Activated CD8-positive, alpha-beta memory T cell treated with anti-CD3 and anti-CD28 coated beads, Interleukin-2, amount 50 U/mL, for 1 hour (primary cell): ENCODE data around the gene DDC.

Experiments used
- DNase-seq: peaks from one replicate; pipeline ENCODE4 v3.0.0-alpha.2; 2020; ENCODE audit errors: extremely low read depth

DDC gene

DNA sequence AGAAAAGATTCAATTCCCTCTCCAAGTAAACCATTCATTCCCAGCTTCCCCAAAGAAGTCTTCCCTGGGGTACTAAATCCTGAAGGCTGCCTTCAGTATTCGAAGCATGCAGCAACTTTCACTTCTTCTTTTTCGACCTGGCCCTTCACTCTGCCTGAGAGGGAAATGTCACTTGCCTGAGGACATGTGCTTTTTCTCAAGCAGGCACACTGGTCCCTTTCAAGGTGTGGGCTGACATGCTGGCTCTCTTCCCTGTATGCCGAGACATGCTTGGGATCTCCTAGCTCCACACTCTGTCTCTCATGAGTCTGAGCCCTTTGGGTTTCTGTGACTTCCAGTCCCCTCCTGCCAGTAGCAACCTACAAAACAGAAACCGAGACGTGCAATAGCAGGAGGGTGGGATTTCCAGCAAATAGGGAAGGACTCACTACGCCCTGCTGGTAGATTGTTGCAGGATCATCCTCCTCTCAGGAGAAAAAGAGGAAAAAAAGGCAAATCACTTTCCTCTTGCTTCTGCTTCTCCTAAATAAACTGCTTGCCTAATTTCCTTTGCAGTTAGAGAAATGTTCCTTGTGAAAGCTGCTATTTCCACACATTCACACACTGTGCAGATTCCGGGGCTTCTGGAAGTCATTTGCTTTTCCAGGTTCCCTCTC is 148.6 kb downstream of the DDC start:
- DNase-seq, result no peak

DNA sequence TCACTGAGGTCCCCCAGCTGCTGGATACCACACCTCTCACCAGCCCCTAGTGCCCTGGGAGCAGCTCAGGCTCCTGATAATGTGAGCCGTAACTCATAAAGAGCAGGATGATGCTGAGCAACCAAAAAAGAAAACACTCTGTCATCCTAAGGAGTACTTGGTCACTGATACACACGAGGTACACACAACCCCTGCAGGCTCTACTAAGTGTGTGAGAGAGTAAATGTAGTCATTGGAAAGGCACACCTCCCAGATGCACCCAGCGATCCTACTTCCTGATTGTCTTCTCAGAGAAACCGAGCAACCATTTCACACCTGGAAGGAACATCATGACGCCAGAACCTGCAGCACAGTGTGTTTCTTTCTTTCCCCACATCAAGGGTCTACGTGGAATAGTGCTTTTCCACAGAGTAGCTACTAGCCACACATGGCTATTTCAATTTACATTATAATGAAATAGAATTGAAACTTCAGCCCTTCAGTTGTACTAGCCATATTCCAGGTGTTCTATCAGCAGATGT is 149.3 kb downstream of the DDC start:
- DNase-seq, result no peak

DNA sequence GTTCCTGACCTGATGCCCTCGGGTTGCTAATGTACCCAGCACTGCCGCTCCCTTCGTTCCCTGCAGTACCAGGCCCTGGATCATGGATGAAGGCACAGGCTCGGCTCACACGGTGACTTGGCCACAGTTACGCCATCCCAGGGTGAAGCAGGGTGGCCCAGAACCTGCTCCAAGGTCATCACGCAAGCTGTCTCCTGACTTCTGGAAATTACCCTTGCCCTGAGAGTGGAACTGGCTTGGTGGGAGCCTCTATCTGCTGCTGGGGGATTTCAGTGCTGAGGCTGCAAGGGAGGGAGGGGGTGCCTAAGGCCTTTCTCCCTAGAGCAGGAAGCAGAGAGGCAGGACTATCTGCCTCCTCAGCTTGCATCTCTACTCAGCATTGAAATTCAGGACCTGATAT is 151.6 kb downstream of the DDC start:
- DNase-seq, result no peak

DNA sequence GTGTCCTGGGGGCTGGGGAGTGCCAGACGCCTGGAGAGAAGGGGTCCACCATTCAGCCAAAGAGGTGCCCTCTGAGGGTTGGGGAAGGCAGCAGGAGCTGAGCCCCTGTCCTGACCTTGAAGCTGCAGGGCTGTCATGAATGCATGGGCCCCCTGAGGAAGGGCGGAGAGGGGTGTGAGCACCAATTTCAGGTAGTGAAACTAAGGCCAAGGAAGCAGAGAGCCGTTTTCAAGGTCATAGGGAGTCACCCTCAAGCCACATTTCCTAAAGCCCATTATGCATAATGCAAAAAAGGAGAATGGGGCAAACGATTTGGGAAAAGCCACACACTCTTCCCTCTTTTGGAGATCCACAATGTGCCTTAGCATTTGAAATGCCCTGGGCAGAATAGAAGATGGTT is 152.2 kb downstream of the DDC start:
- no peak for DNase-seq

DNA sequence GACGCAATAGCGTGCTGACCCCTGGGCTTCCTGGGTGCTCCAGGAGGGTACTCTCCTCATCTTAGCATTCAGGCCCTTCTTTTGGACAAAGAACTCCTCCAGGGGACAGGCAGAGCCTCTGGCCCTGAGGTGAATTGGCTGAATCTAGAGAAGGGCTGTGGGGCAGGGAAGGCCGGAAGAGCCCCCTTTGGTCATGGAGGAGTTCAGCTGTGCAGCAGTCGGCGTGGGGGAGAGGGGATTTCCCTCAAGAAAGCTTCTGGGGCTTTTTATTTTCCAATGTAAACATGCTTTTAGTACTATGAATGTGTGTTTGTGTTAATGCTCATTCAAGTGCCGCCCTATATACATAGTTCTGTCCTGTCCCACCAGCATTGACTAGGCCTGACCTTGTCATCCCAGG is 153.9 kb downstream of the DDC start:
- no peak for DNase-seq

DNA sequence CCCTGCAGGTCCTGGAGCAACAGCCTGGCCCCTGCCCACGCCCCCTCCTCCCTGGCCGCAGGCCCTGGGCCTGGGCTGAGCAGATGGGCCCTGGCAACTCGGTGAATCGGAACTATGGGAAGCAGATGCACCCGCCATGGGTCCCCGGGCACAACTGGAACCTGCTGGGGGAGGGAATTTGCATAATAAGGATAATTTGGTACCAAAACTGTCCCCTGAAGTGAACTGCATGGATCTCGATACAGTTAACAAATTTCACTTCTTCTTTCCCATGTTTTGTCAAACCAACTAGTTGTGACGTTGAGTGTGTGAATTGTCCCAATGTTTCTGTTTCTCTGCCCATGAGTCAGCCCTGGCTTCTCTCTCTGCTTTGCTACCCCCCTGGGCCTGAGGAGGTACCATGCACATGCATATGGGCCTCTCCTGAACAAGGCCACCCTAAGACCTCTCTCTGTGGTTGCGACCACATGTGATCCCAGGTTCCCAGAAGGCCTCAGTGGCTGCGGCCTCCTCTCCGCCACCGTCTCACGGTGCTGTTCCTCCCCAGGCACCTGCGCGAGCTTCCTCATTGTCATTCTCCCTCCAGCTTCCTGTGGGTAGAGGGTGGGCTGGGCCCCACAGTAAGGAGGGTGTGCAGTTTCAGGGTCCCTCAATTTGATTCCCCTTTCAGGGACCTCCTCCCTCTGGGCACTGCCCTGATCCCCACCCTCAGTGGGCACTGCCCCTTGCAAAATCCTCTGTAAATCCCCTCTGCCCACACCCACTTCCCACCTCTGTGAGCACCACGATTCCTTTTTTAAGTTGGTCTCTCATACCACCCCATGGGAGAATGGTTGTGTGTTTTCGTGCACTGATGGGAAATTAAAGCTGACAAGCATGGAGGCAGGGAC is 155.1 kb downstream of the DDC start:
- no peak for DNase-seq
